ENCODE data around the gene PLEKHH2.

Gene PLEKHH2

DNA sequence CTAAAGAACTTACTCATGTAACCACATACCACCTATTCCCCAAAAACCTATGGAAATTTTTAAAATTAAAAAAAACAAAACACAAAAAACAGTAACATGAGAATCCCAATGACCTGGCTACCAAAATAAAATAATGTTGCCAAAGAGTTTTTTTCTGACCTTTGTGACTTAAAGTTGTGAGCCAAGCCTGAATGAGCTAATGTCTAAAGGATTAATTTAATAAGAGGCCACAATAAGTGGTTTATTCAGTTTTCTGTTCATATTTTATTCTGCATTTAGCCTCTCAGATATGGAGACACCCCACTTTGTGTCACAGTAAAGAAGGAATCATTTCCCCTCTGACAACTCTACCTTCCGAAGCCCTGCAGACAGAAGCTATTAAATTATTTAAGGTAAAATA is 94.2 kb downstream of the PLEKHH2 start:
- H3K4me3 ChIP-seq (ENCODE audit: low read depth, low read length) = no peak overlapping the region
- POLR2A ChIA-PET = no interaction called here
- TF ChIP-seq, protein P1, sequence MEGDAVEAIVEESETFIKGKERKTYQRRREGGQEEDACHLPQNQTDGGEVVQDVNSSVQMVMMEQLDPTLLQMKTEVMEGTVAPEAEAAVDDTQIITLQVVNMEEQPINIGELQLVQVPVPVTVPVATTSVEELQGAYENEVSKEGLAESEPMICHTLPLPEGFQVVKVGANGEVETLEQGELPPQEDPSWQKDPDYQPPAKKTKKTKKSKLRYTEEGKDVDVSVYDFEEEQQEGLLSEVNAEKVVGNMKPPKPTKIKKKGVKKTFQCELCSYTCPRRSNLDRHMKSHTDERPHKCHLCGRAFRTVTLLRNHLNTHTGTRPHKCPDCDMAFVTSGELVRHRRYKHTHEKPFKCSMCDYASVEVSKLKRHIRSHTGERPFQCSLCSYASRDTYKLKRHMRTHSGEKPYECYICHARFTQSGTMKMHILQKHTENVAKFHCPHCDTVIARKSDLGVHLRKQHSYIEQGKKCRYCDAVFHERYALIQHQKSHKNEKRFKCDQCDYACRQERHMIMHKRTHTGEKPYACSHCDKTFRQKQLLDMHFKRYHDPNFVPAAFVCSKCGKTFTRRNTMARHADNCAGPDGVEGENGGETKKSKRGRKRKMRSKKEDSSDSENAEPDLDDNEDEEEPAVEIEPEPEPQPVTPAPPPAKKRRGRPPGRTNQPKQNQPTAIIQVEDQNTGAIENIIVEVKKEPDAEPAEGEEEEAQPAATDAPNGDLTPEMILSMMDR (IDR thresholded peaks at IDR 0.05; ENCODE audit: insufficient read depth, low read length, missing control alignments) = no peak
- CTCF ChIA-PET = interaction anchor here (0.6 to 1.2 kb wide), 2 partner anchors 13 to 37 kb away, joined by 3 read pairs; no protein-coding TSS in a partner anchor
- no peak for DNase-seq (ENCODE audit: low read depth, low spot score)

DNA sequence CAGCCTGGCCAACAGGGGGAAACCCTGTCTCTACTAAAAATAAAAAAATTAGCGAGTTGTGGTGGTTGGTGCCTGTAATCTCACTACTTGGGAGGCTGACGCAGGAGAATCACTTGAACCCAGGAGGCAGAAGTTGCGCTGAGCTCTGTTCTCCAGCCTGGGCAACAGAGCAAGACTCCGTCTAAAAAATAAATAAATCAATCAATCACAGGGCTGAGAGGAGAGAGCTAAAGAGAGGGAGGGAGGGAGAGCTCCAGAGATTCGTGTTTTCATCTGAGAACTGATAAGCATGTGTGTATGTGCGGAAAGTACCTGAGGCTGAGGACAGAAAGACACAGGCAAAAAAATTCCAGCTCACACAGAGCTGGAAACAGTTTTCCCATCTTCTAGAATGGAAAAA is 99.6 kb downstream of the PLEKHH2 start:
- DNase-seq (ENCODE audit: low read depth, low spot score) = no peak
- TF ChIP-seq, protein P1 (IDR thresholded peaks at IDR 0.05; ENCODE audit: insufficient read depth, low read length, missing control alignments) = no peak
- no peak overlapping the region for H3K4me3 ChIP-seq (ENCODE audit: low read depth, low read length)
- POLR2A ChIA-PET = no interaction called here
- CTCF ChIA-PET = interaction anchor here (0.9 to 1.5 kb wide), 3 partner anchors 15 to 123 kb away, joined by 3 to 4 read pairs (median 3); no protein-coding TSS in a partner anchor

DNA sequence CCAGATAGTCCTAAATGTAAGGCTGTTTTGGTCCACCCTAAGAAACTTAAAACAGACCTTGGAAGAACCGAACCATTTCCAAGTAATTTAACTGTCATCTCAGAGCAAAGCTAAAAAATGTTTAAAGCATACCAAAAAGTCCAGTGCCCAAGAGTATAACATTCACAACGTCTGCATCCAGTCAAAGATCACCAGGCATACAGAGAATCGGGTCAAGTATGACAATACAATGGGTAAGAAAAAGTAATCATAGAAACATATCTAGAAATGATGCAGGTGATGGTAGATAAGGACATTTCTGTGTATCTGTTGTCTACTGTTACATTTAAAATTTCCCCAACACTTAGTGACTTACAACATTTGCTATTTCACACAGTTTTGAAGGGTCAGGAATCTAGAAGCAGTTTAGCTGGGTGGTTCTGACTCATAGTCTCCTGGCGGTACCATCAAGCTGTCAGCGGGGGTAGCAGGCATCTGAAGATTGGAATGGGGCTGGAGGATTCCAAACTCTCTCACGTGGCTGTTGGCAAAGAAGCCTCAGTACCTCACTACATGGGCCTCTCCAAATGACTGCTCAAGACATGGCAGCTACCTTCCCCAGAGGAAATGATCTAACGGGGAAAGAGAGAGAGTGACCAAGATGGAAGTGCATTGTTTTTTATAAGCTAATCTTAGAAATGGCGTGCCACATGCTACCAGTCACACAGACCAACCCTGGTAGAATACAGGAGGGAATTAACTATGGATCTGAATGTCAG is 100.2 kb downstream of the PLEKHH2 start:
- TF ChIP-seq, protein P1 (IDR thresholded peaks at IDR 0.05; ENCODE audit: insufficient read depth, low read length, missing control alignments) = no peak
- no peak overlapping the region for H3K4me3 ChIP-seq (ENCODE audit: low read depth, low read length)
- peak; percentile 82 for DNase-seq (ENCODE audit: low read depth, low spot score)
- ChIA-PET POLR2A (no interaction called here), CTCF (interaction anchor here (0.9 to 1.5 kb wide), 4 partner anchors 8 to 124 kb away, joined by 3 to 4 read pairs (median 3); no protein-coding TSS in a partner anchor)

DNA sequence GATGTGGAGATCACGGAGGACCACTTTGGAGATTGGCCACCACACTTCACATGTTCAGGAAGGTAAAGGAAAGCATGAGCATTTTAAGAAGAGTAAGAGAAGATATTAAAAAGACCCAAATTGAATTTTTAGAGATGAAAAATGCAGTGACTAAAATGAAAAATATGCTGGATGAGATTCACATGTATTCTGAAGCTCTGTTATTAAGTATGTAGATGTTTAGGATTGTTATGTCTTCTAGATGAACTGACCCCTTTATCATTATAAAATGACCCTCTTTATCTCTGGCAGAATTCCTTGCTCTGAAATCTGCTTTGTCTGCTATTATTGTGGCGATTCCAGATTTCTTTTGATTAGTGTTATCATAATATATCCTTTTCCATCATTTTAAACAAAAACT is 100.8 kb downstream of the PLEKHH2 start:
- CTCF ChIA-PET = interaction anchor here (0.9 to 1.5 kb wide), 3 partner anchors 9 to 16 kb away, joined by 3 read pairs; no protein-coding TSS in a partner anchor
- TF ChIP-seq, protein P1 (IDR thresholded peaks at IDR 0.05; ENCODE audit: insufficient read depth, low read length, missing control alignments) = no peak
- POLR2A ChIA-PET = no interaction called here
- H3K4me3 ChIP-seq (ENCODE audit: low read depth, low read length) = no peak overlapping the region
- DNase-seq (ENCODE audit: low read depth, low spot score) = no peak

DNA sequence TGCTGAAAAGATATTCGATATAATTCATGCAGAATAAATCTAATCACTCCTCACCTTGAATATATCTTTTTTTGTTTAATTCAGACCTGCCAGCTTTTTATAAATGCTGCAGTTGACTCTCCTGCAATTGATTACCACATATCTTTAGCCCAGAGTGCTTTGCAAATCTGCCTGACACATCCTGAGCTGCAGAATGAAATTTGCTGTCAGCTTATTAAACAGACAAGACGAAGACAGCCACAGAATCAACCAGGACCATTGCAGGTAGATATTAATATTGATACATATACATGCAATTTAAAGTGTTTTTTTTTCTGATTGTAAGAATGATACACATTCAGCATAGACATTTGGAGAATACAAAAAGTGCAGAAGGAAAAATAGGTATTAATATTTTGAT is 101.2 kb downstream of the PLEKHH2 start:
- POLR2A ChIA-PET = no interaction called here
- TF ChIP-seq, protein P1 (IDR thresholded peaks at IDR 0.05; ENCODE audit: insufficient read depth, low read length, missing control alignments) = no peak

DNA sequence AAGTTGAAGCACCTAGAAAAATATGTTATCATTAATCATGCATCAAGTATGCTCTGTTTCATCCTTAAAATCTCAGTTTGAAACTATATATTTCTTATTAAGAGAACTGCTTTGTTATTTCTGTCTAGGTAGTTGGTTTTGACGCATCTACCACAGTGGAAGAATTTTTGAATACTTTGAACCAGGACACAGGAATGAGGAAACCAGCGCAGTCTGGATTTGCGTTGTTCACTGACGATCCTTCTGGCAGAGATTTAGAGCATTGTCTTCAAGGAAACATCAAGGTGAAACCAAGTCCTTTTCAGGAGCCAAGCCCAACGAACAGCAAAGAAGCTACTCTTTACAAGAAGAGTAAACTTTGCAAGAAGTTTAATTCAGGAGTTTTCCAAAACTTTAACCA is 106.6 kb downstream of the PLEKHH2 start:
- TF ChIP-seq, protein P1 (IDR thresholded peaks at IDR 0.05; ENCODE audit: insufficient read depth, low read length, missing control alignments) = no peak
- POLR2A ChIA-PET = no interaction called here
- no peak for DNase-seq (ENCODE audit: low read depth, low spot score)
- CTCF ChIA-PET = interaction anchor here (1.2 kb wide), 1 partner anchor 13 kb away, joined by 3 read pairs; no protein-coding TSS in a partner anchor
- H3K4me3 ChIP-seq (ENCODE audit: low read depth, low read length) = no peak overlapping the region

More for the DNA sequence above, 101.2 kb downstream of the PLEKHH2 start:
- CTCF ChIA-PET = interaction anchor here (0.9 kb wide), 1 partner anchor 9 kb away, joined by 3 read pairs; no protein-coding TSS in a partner anchor
- H3K4me3 ChIP-seq (ENCODE audit: low read depth, low read length) = no peak overlapping the region
- DNase-seq (ENCODE audit: low read depth, low spot score) = no peak
